ENCODE results near the gene KCNIP4. TPM values are rescaled to one million over a fixed set of nuclear protein-coding genes. Genes with fewer than 3 reads are reported as not detected.

The KCNIP4 gene
- total and polyA plus RNA-seq, 12 donors = 0.44 to 4.1 (median 1.6) TPM

DNA sequence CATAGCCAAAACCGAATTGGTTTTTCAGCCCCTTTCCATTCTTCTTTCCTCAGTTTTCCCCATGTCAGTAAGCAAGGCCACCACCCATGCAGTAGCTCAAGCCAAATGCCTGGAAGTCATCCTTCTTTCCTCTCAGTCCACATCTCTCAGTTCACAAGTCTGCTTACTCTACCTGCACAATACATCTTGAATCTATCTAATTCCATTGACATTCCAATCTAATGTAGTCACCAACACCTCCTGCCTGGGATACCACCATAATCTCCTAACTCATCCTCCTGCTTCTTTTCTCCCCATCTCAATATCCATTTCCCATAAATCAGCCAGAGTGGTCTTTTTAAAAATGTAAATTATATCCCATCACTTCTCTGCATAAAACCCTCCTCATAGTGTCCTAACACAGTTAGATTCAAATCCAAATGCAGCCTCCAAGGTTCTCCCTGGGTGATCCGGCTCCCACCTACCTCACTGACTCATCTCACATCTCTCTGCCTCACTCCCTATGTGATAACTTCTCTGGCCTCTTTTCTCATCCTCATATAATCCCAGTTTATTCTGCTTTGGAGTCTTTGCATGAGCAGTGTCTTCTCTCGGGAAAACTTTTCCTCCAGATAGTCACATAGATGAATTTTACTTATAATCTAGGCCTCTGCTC lies 26.9 kb downstream of the KCNIP4 start:
- H3K27ac ChIP-seq = no peak overlapping the region
- H3K4me3 ChIP-seq = no peak overlapping the region
- TF ChIP-seq CTCF (IDR thresholded peaks at IDR 0.05) (no peak), POLR2A (IDR thresholded peaks at IDR 0.05) (no peak)
- no peaks in the 10 kb centered on the region for H3K27me3 ChIP-seq
- no peaks in the 10 kb centered on the region for H3K4me1 ChIP-seq (replicated peaks in 1 of 2)
- H3K9me3 ChIP-seq (replicated peaks in 1 of 3) = no peaks in the 10 kb centered on the region
- no peak for DNase-seq
- WGBS, 4 donors = 57 to 67% (median 59%) methylated on average over 3 of the region's 3 CpGs
- intact Hi-C loops (cut with DNase I) = no loop called here
- H3K36me3 ChIP-seq (replicated peaks in 1 of 2) = no peaks in the 10 kb centered on the region

DNA sequence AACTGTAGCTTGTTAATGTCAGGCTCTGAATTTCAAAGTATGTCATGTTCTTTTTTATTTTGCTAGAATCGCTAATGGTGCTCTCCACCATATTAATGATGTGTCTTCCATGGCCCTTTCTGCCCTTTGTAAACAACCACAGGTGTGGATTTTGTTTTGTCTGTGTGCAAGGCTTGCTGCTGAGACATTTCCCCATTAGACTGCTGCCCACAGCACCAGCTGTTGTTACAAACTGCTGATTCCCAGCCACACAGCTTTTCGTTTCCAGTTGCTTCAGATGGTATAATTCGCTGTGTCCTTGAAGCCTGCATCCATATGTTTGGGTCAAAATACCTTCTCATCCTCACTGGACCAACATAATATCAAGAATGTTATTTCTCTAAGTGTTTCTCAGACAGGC lies 32.8 kb downstream of the KCNIP4 start:
- H3K4me1 ChIP-seq (replicated peaks in 1 of 2) = no peaks in the 10 kb centered on the region
- H3K27ac ChIP-seq = no peak overlapping the region
- intact Hi-C loops (cut with DNase I) = no loop called here
- 51 to 69% (median 65%) methylated on average over 3 of the region's 3 CpGs for WGBS, 4 donors
- no peaks in the 10 kb centered on the region for H3K36me3 ChIP-seq (replicated peaks in 1 of 2)
- TF ChIP-seq CTCF (IDR thresholded peaks at IDR 0.05) (no peak), POLR2A (IDR thresholded peaks at IDR 0.05) (no peak)
- no peak overlapping the region for H3K4me3 ChIP-seq
- no peaks in the 10 kb centered on the region for H3K9me3 ChIP-seq (replicated peaks in 1 of 3)
- no peaks in the 10 kb centered on the region for H3K27me3 ChIP-seq
- DNase-seq = no peak

GRCh38 chr4:21901831-21902230 lies 46.7 kb downstream of the KCNIP4 start:
- DNase-seq = no peak
- intact Hi-C loops (cut with DNase I) = no loop called here
- Histone ChIP-seq H3K27me3 (no peaks in the 10 kb centered on the region), H3K36me3 (replicated peaks in 1 of 2) (no peaks in the 10 kb centered on the region), H3K27ac (no peak overlapping the region), H3K9me3 (replicated peaks in 1 of 3) (no peaks in the 10 kb centered on the region), H3K4me1 (replicated peaks in 1 of 2) (no peaks in the 10 kb centered on the region), H3K4me3 (no peak overlapping the region)
- TF ChIP-seq POLR2A (IDR thresholded peaks at IDR 0.05) = no peak
- TF ChIP-seq CTCF (IDR thresholded peaks at IDR 0.05) = no peak
- WGBS, 4 donors = 74 to 92% (median 85%) methylated on average over 1 of the region's 1 CpG

DNA sequence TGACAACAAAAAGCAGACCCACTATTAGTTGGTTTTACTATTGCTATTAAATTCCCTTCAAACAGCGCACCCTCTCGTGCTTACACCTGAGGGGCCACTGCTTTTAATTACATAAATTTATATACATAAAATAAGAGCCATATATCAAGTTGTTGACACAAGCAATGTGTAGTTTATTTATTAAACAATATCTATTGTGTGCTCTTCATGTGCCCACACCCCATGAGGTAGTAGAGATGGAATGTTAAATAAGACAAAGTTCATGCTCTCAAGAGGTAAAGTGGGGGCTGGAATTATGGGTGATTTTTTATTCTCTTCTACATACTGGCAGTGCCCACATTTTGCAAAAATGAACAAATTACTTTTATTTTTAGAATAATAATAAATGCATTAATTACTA lies 47.3 kb downstream of the KCNIP4 start:
- TF ChIP-seq POLR2A (IDR thresholded peaks at IDR 0.05) (no peak), CTCF (IDR thresholded peaks at IDR 0.05) (no peak)
- intact Hi-C loops (cut with DNase I) = no loop called here
- H3K9me3 ChIP-seq (replicated peaks in 1 of 3) = no peaks in the 10 kb centered on the region
- no peaks in the 10 kb centered on the region for H3K27me3 ChIP-seq
- no peak overlapping the region for H3K27ac ChIP-seq
- no peak overlapping the region for H3K4me3 ChIP-seq
- 81 to 89% (median 83%) methylated on average over 2 of the region's 2 CpGs for WGBS, 4 donors
- H3K36me3 ChIP-seq (replicated peaks in 1 of 2) = no peaks in the 10 kb centered on the region
- H3K4me1 ChIP-seq (replicated peaks in 1 of 2) = no peaks in the 10 kb centered on the region
- no peak for DNase-seq
